ENCODE data around the gene PPP2R5C.
"Not testable (repeated sequence)": the region's sequence is repeated elsewhere in the genome, so short reads cannot be mapped to it uniquely, and the experiment has no call there.

Gene PPP2R5C

GRCh38 chr14:101970830-101971400 lies 209.4 kb downstream of the PPP2R5C start:
- DNase-seq = peak in 1 of 14 donors; percentile 28

- DNase-seq = not testable (repeated sequence)
These were observed 209.9 kb downstream of the PPP2R5C start for GRCh38 chr14:101971458-101971857.

GRCh38 chr14:101972126-101972866 lies 210.8 kb downstream of the PPP2R5C start:
- DNase-seq = peak in 6 of 14 donors; percentile 11 to 91 (median 25)

- DNase-seq = no peak
These were observed 211.8 kb downstream of the PPP2R5C start for GRCh38 chr14:101973356-101973755.

GRCh38 chr14:101975231-101975630 lies 213.7 kb downstream of the PPP2R5C start:
- peak in 1 of 14 donors; percentile 40 for DNase-seq
